D721Med (cell line): ENCODE measurements around the gene GABPB1.

Experiments
- DNase-seq: peaks from one replicate; pipeline ENCODE4 v3.0.0; 2011; ENCODE audit warnings: low spot score; ENCODE audit not compliant: insufficient read length
- FAIRE-seq: peaks from 2 replicates; lab custom pipeline; 2011; peaks lifted over from hg19 to GRCh38; lab: Jason Lieb, UNC
- CTCF ChIP-seq: IDR thresholded peaks from 2 replicates; pipeline ENCODE4 v1.5.1; 2012; ENCODE audit warnings: mild to moderate bottlenecking, control low read depth; ENCODE audit not compliant: insufficient read depth; ENCODE audit errors: missing control alignments

The GABPB1 gene

GRCh38 chr15:50252556-50252955 is 102.4 kb downstream of the GABPB1 start:
- no peak for FAIRE-seq
- DNase-seq, result no peak
- no peak for TF ChIP-seq CTCF

- TF ChIP-seq CTCF, result no peak
- DNase-seq (no peak), FAIRE-seq (no peak)
Observed at GRCh38 chr15:50251638-50252182, 103.3 kb downstream of the GABPB1 start.

GRCh38 chr15:50250760-50251394 is 104.1 kb downstream of the GABPB1 start:
- no peak for TF ChIP-seq CTCF
- FAIRE-seq (no peak), DNase-seq (no peak)

- FAIRE-seq (no peak), DNase-seq (no peak)
- TF ChIP-seq CTCF, result no peak
Observed at GRCh38 chr15:50249704-50250103, 105.3 kb downstream of the GABPB1 start.

- no peak for FAIRE-seq
- TF ChIP-seq CTCF, result no peak
- DNase-seq, result no peak
Observed at GRCh38 chr15:50248994-50249582, 105.9 kb downstream of the GABPB1 start.

GRCh38 chr15:50247819-50248655 is 107.0 kb downstream of the GABPB1 start:
- DNase-seq (no peak), FAIRE-seq (no peak)
- no peak for TF ChIP-seq CTCF
